ENCODE results near the gene DISP2.

Gene DISP2

GRCh38 chr15:40325700-40326099 lies 32.3 kb upstream of the DISP2 start:
- DNase-seq (ENCODE audit: low read depth in 2 of 2): no peak

- DNase-seq (ENCODE audit: low read depth in 2 of 2): no peak
Measured at GRCh38 chr15:40327457-40327856, 30.6 kb upstream of the DISP2 start.

- no peak for DNase-seq (ENCODE audit: low read depth in 2 of 2)
Measured at GRCh38 chr15:40328176-40328575, 29.8 kb upstream of the DISP2 start.

- DNase-seq (ENCODE audit: low read depth in 2 of 2): no peak
Measured at GRCh38 chr15:40328751-40329150, 29.3 kb upstream of the DISP2 start.

GRCh38 chr15:40329804-40330203 lies 28.2 kb upstream of the DISP2 start:
- DNase-seq (ENCODE audit: low read depth in 2 of 2): no peak

GRCh38 chr15:40330368-40330836 lies 27.6 kb upstream of the DISP2 start:
- no peak for DNase-seq (ENCODE audit: low read depth in 2 of 2)

GRCh38 chr15:40331026-40331425 lies 27.0 kb upstream of the DISP2 start:
- no peak for DNase-seq (ENCODE audit: low read depth in 2 of 2)

- no peak for DNase-seq (ENCODE audit: low read depth in 2 of 2)
Measured at GRCh38 chr15:40331637-40332036, 26.4 kb upstream of the DISP2 start.

GRCh38 chr15:40332113-40332781 lies 25.8 kb upstream of the DISP2 start:
- DNase-seq (ENCODE audit: low read depth in 2 of 2): no peak

- DNase-seq (ENCODE audit: low read depth in 2 of 2): no peak
Measured at GRCh38 chr15:40333922-40334492, 24.0 kb upstream of the DISP2 start.

GRCh38 chr15:40334541-40334940 lies 23.5 kb upstream of the DISP2 start:
- DNase-seq (ENCODE audit: low read depth in 2 of 2): no peak

GRCh38 chr15:40334941-40335795 lies 22.9 kb upstream of the DISP2 start:
- no peak for DNase-seq (ENCODE audit: low read depth in 2 of 2)

- no peak for DNase-seq (ENCODE audit: low read depth in 2 of 2)
Measured at GRCh38 chr15:40335938-40336743, 21.9 kb upstream of the DISP2 start.

- DNase-seq (ENCODE audit: low read depth in 2 of 2): no peak
Measured at GRCh38 chr15:40336744-40337122, 21.3 kb upstream of the DISP2 start.

- DNase-seq (ENCODE audit: low read depth in 2 of 2): no peak
Measured at GRCh38 chr15:40337597-40337996, 20.4 kb upstream of the DISP2 start.

- peak; percentile 44 to 53 for DNase-seq (ENCODE audit: low read depth in 2 of 2)
Measured at GRCh38 chr15:40338041-40338657, 19.9 kb upstream of the DISP2 start.

GRCh38 chr15:40338921-40339620 lies 18.9 kb upstream of the DISP2 start:
- no peak for DNase-seq (ENCODE audit: low read depth in 2 of 2)

GRCh38 chr15:40339621-40339945 lies 18.4 kb upstream of the DISP2 start:
- DNase-seq (ENCODE audit: low read depth in 2 of 2): no peak

GRCh38 chr15:40340038-40340739 lies 17.8 kb upstream of the DISP2 start:
- DNase-seq (ENCODE audit: low read depth in 2 of 2): no peak

GRCh38 chr15:40340740-40341400 lies 17.1 kb upstream of the DISP2 start, which contains the start of gene CCDC9B:
CCDC9B (minus strand) TSS chr15:40340939; CDS start chr15:40340819, 120 bp downstream.
- DNase-seq (ENCODE audit: low read depth in 2 of 2): no peak

All from stimulated activated CD8-positive, alpha-beta memory T cell treated with anti-CD3 and anti-CD28 coated beads, Interleukin-7, amount 100 ng/mL, for 1 hour (primary cell).